BLaER1 (cell line): Measurements from ENCODE around the gene CTNNB1.
"Not testable (repeated sequence)": the region's sequence is repeated elsewhere in the genome, so short reads cannot be mapped to it uniquely, and the experiment has no call there.

Source experiments
- H3K27ac ChIP-seq: shearing (Covaris generic); formaldehyde crosslinking; 2 replicates; pipeline ENCODE4 v1.8.1; 2022
- H3K27me3 ChIP-seq: shearing (Covaris generic); formaldehyde crosslinking; 2 replicates; pipeline ENCODE4 v1.8.1; 2022
- H3K36me3 ChIP-seq: shearing (Covaris generic); formaldehyde crosslinking; 2 replicates; pipeline ENCODE4 v1.8.1; 2022
- H3K4me1 ChIP-seq: shearing (Covaris generic); formaldehyde crosslinking; 2 replicates; pipeline ENCODE4 v1.8.1; 2022
- H3K4me2 ChIP-seq: shearing (Covaris generic); formaldehyde crosslinking; 2 replicates; pipeline ENCODE4 v1.8.1; 2022
- H3K4me3 ChIP-seq: shearing (Covaris generic); formaldehyde crosslinking; 2 replicates; pipeline ENCODE4 v1.8.1; 2022
- H3K9ac ChIP-seq: shearing (Covaris generic); formaldehyde crosslinking; 2 replicates; pipeline ENCODE4 v1.8.1; 2022
- H3K9me3 ChIP-seq: shearing (Covaris generic); formaldehyde crosslinking; 2 replicates; pipeline ENCODE4 v1.8.1; 2022
- H4K20me1 ChIP-seq: shearing (Covaris generic); formaldehyde crosslinking; 2 replicates; pipeline ENCODE4 v1.8.1; 2022
- Cebpa-rat ChIP-seq: shearing (Covaris generic); IDR thresholded peaks from 2 replicates; pipeline ENCODE4 v1.8.1; 2022

CTNNB1 gene

GRCh38 chr3:41265823-41266273, 66.5 kb downstream of the CTNNB1 start:
- H3K4me1 ChIP-seq, result peaks cover 19% of the 10 kb centered on the region
- H3K4me3 ChIP-seq, result no peak overlapping the region
- TF ChIP-seq Cebpa-rat, result no peak
- H3K36me3 ChIP-seq, result no peaks in the 10 kb centered on the region
- no peaks in the 10 kb centered on the region for H4K20me1 ChIP-seq
- no peaks in the 10 kb centered on the region for H3K9me3 ChIP-seq
- no peaks in the 10 kb centered on the region for H3K27me3 ChIP-seq
- H3K4me2 ChIP-seq, result peak overlapping the region; percentile 41
- H3K27ac ChIP-seq, result no peak overlapping the region
- no peak overlapping the region for H3K9ac ChIP-seq

GRCh38 chr3:41267975-41268640, 68.8 kb downstream of the CTNNB1 start:
- no peak overlapping the region for H3K27ac ChIP-seq
- peaks cover 19% of the 10 kb centered on the region for H3K4me1 ChIP-seq
- no peaks in the 10 kb centered on the region for H4K20me1 ChIP-seq
- H3K4me3 ChIP-seq, result no peak overlapping the region
- peaks cover 14% of the 10 kb centered on the region for H3K9me3 ChIP-seq
- H3K9ac ChIP-seq, result no peak overlapping the region
- no peaks in the 10 kb centered on the region for H3K27me3 ChIP-seq
- no peak for TF ChIP-seq Cebpa-rat
- H3K4me2 ChIP-seq, result no peak overlapping the region
- no peaks in the 10 kb centered on the region for H3K36me3 ChIP-seq

GRCh38 chr3:41272667-41273066, 73.4 kb downstream of the CTNNB1 start:
- Histone ChIP-seq H3K9ac (no peak overlapping the region), H3K9me3 (peaks cover 24% of the 10 kb centered on the region), H3K27ac (no peak overlapping the region), H3K27me3 (no peaks in the 10 kb centered on the region), H3K4me3 (no peak overlapping the region), H3K4me1 (no peaks in the 10 kb centered on the region), H3K36me3 (no peaks in the 10 kb centered on the region), H3K4me2 (no peak overlapping the region), H4K20me1 (no peaks in the 10 kb centered on the region)
- TF ChIP-seq Cebpa-rat, result no peak

GRCh38 chr3:41274944-41275668, 75.8 kb downstream of the CTNNB1 start:
- H3K27ac ChIP-seq, result no peak overlapping the region
- no peaks in the 10 kb centered on the region for H4K20me1 ChIP-seq
- no peaks in the 10 kb centered on the region for H3K4me1 ChIP-seq
- H3K9me3 ChIP-seq, result peaks cover 29% of the 10 kb centered on the region
- H3K4me2 ChIP-seq, result no peak overlapping the region
- no peaks in the 10 kb centered on the region for H3K27me3 ChIP-seq
- no peak overlapping the region for H3K4me3 ChIP-seq
- H3K36me3 ChIP-seq, result no peaks in the 10 kb centered on the region
- H3K9ac ChIP-seq, result no peak overlapping the region
- TF ChIP-seq Cebpa-rat, result no peak

GRCh38 chr3:41276191-41276590, 76.9 kb downstream of the CTNNB1 start:
- no peak overlapping the region for H3K4me3 ChIP-seq
- H3K27me3 ChIP-seq, result no peaks in the 10 kb centered on the region
- peaks cover 29% of the 10 kb centered on the region for H3K9me3 ChIP-seq
- H3K36me3 ChIP-seq, result no peaks in the 10 kb centered on the region
- no peaks in the 10 kb centered on the region for H3K4me1 ChIP-seq
- H3K9ac ChIP-seq, result no peak overlapping the region
- H3K27ac ChIP-seq, result no peak overlapping the region
- no peak overlapping the region for H3K4me2 ChIP-seq
- H4K20me1 ChIP-seq, result no peaks in the 10 kb centered on the region
- no peak for TF ChIP-seq Cebpa-rat

- Histone ChIP-seq H3K4me1 (no peaks in the 10 kb centered on the region), H3K9ac (no peak overlapping the region), H3K4me2 (no peak overlapping the region), H3K27me3 (no peaks in the 10 kb centered on the region), H4K20me1 (no peaks in the 10 kb centered on the region), H3K9me3 (peaks cover 15% of the 10 kb centered on the region), H3K36me3 (no peaks in the 10 kb centered on the region), H3K27ac (no peak overlapping the region), H3K4me3 (no peak overlapping the region)
- TF ChIP-seq Cebpa-rat, result no peak
Measured at GRCh38 chr3:41277790-41278465, 78.6 kb downstream of the CTNNB1 start.

GRCh38 chr3:41284934-41285333, 85.6 kb downstream of the CTNNB1 start:
- H3K9ac ChIP-seq, H3K4me3 ChIP-seq, H3K4me2 ChIP-seq, H3K27me3 ChIP-seq, H3K36me3 ChIP-seq, H3K27ac ChIP-seq, H4K20me1 ChIP-seq, H3K9me3 ChIP-seq: not testable (repeated sequence)
- H3K4me1 ChIP-seq, result peaks cover 15% of the 10 kb centered on the region; the same call in 1 of the 2 replicates

GRCh38 chr3:41286305-41286704, 87.0 kb downstream of the CTNNB1 start:
- H3K4me3 ChIP-seq, result no peak overlapping the region
- H3K4me2 ChIP-seq, result peak overlapping the region; percentile 11; the same call in 1 of the 2 replicates
- H3K4me1 ChIP-seq, result peaks cover 15% of the 10 kb centered on the region; the same call in 1 of the 2 replicates
- no peaks in the 10 kb centered on the region for H3K36me3 ChIP-seq
- no peak overlapping the region for H3K27ac ChIP-seq
- no peaks in the 10 kb centered on the region for H3K27me3 ChIP-seq
- no peak overlapping the region for H3K9ac ChIP-seq
- no peak for TF ChIP-seq Cebpa-rat
- H3K9me3 ChIP-seq, result no peaks in the 10 kb centered on the region
- H4K20me1 ChIP-seq, result no peaks in the 10 kb centered on the region

- H3K27me3 ChIP-seq, result no peaks in the 10 kb centered on the region
- no peak overlapping the region for H3K9ac ChIP-seq
Measured at GRCh38 chr3:41288785-41289184, 89.5 kb downstream of the CTNNB1 start.

More at GRCh38 chr3:41288785-41289184, 89.5 kb downstream of the CTNNB1 start:
- no peaks in the 10 kb centered on the region for H4K20me1 ChIP-seq
- peaks cover 15% of the 10 kb centered on the region; the same call in 1 of the 2 replicates for H3K4me1 ChIP-seq
- no peaks in the 10 kb centered on the region for H3K9me3 ChIP-seq
- H3K4me3 ChIP-seq, result no peak overlapping the region
- no peaks in the 10 kb centered on the region for H3K36me3 ChIP-seq
- no peak overlapping the region for H3K27ac ChIP-seq
- H3K4me2 ChIP-seq, result no peak overlapping the region
- no peak for TF ChIP-seq Cebpa-rat
